ENCODE measurements around the gene MALT1. TPM values are rescaled to one million over a fixed set of nuclear protein-coding genes. Genes with fewer than 3 reads are reported as not detected.
"Not testable (repeated sequence)": the region's sequence is repeated elsewhere in the genome, so short reads cannot be mapped to it uniquely, and the experiment has no call there.

The MALT1 gene
- total RNA-seq, 1 donor from 2014 or later, result 14.5 TPM

DNA sequence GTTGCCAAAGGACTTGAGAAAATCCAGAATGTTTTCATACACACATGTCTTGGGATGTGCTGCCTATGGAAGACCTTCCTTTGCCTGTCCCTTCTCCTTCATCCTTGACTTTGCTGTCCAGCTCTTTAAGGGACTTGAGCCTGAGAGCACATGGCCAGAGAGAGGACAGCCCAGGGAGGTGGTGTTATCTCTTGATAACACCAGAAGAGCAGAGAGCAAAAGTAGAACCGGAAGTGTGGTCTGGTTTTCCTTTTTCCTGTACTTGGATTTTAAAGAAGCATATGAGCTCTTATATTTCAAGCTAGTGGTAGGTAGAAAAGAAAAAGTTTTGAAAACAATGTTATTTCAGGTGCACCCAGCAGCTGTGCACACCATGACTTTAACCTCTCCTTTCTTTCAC lies 99.3 kb downstream of the MALT1 start:
- peak in 1 of 2 donors; percentile 20 for DNase-seq (ENCODE audit: low read depth in 2 of 2)

DNA sequence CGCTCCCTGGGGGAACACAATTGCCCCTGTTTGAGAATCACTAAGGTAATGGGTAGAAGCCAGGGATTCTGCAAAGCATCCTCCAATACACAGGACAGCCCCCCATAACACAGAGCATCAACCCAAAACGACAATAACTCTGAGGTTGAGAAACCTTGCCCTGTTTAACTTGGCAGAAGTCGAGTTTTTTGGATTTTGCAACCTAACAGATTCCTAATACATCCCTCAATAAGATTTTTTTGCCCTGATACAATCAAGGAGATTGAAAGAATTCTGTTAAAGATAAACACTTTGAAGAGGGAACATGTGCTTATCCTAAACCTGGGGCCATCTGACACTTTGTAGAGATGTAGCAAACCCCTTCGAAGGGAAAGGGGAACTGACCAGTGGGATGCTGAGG lies 100.9 kb downstream of the MALT1 start:
- DNase-seq (ENCODE audit: low read depth in 2 of 2), result no peak

DNA sequence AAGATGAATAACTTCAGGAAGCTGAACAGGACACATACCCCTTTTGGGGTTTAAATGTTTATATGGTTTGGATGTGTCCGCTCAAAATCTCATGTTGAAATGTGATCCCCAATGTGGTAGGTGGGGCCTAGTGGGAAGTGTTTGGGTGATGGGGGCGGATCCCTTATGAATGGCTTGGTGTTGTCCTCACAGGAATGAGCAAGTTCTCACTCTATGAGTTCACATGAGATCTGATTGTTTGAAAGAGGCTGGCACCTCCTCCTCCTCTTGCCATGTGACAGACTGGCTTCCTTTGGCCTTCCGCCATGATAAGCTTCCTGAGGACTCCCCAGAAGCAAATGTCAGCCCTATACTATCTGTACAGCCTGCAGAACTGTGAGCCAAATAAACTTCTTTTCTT lies 104.8 kb downstream of the MALT1 start:
- peak in 1 of 2 donors; percentile 24 for DNase-seq (ENCODE audit: low read depth in 2 of 2)

DNA sequence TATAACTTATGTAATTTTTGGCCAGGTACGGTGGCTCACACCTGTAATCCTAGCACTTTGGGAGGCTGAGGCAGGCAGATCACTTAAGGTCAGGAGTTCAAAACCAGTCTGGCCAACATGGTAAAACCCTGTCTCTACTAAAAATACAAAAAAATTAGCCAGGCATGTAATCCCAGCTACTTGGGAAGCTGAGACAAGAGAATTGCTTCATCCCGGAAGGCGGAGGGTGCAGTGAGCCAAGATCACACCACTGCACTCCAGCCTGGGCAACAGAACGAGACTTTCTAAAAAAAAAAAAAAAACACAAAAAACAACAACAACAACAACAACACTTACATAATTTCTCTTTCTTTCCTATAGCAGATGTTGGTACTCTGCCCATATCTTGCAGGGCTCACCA lies 105.3 kb downstream of the MALT1 start:
- not testable (repeated sequence) for DNase-seq (ENCODE audit: low read depth in 2 of 2)

DNA sequence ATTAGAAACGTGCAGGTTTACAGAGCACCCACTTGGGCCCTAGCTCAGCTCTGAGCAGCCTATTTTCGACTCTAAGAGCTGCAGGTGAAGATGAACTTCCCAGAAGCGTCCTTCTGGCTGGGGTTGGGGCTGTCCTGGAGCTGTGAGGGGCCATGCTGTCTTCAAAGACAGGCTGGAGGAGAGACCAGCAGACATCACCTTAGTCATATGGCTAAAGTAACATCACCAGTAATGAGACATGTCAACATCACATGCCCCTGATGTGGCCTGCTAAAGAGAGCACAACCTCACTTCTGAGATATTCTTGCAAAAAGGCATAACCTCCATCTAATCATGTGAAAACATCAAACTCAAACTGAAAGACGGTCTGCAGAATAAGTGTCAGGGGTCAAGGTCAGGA lies 106.2 kb downstream of the MALT1 start:
- DNase-seq (ENCODE audit: low read depth in 2 of 2), result no peak

DNA sequence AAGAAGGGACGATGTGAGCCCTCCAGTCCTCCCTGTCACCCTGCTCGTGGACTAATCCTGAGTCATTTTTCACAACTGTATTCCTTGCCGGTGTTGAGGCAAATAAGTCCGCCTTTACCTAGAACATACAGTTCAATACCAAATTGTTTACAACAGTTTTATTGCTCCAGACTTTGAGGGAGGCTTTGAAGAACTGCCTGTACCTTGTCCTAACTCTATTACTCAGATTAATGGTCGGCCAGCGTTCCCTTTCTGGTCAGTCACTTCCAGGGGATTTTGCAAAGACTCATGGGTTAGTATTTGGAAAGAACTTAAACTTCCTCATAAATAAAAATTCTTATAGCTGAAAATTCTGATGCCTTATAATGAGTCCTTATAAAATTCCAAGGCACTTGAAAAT lies 108.3 kb downstream of the MALT1 start:
- DNase-seq (ENCODE audit: low read depth in 2 of 2), result no peak

DNA sequence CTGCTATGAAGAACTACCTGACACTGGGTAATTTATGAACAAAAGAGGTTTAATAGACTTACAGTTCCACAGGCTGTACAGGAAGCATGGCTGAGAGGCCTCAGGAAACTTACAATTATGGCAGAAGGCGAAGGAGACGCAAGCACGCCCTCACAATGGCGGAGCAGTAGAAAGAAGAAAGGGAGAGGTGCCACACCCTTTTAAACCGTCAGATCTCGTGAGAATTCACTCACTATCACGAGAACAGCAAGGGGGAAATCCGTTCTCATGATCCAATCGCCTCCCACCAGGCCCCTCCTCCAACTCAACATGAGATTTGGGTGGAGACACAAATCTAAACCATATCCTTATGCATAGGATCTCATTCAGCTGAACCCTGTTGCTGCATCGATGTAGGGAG lies 108.8 kb downstream of the MALT1 start:
- DNase-seq (ENCODE audit: low read depth in 2 of 2), result no peak

DNA sequence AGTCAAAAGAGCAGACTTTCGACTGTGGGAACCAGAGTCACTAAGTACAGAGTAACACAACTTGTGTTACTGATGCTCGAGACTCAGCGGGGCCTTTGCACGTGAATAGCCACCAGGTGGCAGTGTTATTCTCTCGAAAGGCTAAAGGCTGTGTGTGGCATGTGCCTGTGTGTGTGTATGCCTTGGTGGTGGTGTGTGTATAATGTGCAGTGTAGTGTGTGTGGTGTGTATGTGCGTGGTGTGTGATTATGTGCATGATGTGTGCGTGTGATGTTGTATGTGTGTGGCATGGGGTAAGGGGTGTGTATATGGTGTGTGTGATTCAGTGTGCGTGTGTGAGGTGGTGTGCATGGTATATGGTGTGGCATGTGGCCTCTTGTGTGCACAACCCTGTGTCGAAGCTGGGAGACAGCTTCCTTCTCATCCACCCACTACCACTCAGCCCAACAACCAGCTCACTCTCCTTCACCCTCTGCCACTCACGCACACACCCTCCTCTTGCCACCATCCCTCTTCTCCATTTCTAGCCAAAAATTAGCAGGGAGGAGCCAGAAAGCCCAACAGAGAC lies 110.4 kb downstream of the MALT1 start:
- peak; percentile 77 to 89 for DNase-seq (ENCODE audit: low read depth in 2 of 2)

DNA sequence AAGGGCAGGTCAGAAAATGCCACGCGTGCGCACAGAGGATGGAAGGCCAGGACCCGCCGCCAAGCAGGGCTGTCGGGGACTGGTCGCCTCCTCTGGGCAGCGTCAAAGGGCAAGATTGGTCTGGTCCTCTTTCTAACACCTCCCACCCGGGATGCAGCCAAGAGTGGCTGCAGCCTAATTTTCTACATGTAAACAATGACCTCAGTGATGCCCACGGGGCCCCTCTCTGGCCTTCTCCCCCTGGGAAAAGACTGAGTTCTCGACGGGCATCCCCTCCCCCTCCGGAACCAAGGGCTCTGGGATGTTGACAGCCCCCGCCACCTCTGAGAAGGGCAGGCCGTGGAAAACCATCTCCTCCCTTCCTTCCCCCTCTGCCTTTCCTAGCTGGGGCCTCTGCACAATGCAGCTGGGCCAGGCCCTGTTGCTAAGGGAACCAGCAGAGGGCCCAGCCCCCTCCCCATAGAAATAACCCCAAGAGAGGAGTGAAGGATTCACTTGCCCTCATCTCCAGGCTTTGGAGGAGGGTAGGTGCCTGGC lies 113.4 kb downstream of the MALT1 start:
- DNase-seq (ENCODE audit: low read depth in 2 of 2), result peak in 1 of 2 donors; percentile 57

DNA sequence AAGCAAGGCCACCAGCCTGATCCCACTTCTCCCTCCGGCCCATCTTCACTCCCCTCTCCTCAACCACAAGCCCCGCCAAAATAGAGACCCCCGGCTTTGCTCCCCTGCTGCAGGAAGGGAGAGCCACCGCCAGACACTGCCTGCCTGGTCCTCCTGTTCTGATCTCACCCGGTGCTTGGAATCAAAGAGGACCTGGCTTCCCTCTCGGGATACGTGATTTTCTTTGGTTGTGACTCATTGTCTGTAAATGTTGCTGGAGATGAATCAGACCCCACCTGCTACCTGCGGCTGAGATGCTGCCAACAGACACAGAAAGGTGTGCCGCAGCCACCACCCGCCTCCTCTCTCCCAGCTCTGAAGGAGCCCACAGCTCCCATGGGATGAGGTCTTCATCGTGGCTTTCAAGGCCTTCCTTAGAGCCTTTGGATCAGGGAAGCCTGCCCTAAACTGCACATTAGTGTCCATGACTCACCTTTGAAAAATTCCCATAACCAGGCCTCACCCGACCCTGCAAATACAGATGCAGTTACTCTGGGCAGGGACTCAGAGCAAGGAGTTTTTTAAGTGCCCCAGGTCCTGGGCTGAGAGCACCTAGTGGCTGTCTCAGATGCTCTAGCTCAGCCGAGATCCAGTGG lies 114.0 kb downstream of the MALT1 start:
- DNase-seq (ENCODE audit: low read depth in 2 of 2), result peak in 1 of 2 donors; percentile 74

DNA sequence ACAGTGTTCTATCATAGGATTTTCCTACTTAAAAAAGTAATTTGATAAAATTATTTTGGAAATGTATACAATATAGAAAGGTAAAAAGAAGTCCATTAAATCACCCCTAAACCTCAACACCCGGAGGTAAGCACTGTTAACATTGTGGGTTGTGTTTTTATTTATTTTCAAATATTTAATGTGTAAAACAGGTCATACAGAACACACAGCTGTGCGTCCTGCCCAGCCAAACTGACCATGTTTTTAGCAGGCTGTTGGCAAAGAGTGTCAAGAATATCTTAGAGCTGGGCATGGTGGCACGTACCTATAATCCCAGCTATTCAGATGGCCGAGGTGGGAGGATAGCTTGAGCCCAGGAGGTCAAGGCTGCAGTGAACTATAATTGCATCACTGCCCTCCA lies 114.6 kb downstream of the MALT1 start:
- no peak for DNase-seq (ENCODE audit: low read depth in 2 of 2)

DNA sequence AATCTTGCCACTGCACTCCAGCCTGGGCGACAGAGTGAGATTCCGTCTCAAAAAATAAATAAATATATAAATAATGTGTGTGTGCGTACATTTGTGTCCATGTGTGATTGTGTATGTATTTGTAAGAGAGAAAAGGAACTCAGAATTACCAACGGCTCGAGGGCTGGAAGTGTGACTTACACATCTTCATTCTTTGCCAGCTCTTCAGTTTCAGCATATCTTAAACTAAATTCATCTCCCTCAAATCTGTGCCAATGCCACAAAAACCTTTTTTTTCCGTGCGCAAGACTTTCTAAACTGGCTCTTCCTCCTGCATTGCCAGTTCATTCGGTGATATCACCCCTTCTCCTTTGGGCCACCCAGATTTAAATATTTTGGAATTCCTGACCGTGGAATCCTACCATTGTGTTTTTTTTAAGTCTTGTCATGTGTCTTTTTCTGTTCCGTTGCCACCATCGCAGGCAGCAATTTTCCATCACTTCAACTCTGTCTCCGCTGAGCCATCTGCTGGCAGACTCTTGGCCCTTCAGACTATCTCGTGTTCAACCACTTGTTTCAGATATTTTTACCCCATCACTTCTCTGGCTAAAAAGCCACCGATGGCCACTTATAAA lies 116.4 kb downstream of the MALT1 start:
- no peak for DNase-seq (ENCODE audit: low read depth in 2 of 2)

DNA sequence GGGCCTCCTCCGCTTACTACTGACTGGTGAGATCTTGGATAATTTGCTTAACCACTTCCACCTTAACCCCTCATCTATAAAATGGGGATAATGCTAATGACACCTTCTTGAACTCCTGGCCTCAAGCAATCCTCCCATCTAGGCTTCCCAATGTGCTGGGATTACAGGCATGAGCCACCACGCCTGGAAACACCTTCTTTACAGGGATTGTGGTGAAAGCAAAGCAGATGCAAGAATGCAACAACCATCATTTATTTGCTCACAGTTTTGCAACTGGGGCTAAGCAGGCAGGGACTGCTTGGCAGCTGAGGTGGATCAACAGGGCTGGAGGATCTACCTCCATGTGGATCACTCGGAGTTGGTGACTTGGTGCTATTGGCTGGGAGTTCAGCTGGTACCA lies 117.2 kb downstream of the MALT1 start:
- no peak for DNase-seq (ENCODE audit: low read depth in 2 of 2)

DNA sequence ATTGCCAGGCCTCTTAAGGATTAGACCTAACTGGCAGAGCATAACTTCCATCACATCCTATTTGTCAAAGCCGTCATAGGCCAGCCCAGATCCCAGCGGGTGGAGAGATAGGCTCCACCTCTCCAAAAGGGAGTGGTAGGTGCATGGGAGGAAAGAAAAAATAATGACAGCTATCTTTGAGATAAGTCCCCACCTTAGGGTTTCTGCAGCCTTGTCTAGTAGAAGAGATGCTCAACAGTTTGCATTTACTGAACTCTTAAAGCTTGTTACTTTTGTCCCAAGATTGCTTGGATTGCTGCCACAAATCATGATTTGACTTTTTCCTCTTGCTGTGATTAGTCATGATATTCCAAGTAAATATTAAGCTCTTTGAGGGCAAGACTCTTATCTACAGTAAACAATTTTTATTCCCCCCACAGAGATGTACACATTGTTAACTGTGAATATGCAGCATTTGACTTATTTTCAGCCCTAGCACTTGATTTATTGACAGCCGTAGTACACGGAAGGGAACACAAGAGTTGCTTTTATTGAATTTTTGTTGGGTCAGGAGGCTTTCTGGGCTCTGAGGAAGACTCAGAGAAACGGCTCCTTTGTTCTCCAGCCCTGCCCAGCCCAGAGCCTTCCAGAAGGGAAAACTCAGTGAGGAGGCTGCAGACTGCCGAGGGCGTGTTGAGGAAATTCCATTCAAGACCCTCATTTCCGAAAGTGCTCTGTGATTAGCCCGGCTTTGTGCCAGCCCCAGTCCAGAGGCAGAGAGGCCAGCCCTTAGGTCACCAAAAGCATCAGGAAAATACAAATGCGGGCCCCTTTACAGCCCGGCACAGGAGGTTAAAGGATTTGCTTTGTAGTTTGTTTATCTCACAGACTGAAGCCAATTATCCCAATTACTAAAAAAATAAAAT lies 118.0 kb downstream of the MALT1 start:
- DNase-seq (ENCODE audit: low read depth in 2 of 2), result peak in 1 of 2 donors; percentile 94

DNA sequence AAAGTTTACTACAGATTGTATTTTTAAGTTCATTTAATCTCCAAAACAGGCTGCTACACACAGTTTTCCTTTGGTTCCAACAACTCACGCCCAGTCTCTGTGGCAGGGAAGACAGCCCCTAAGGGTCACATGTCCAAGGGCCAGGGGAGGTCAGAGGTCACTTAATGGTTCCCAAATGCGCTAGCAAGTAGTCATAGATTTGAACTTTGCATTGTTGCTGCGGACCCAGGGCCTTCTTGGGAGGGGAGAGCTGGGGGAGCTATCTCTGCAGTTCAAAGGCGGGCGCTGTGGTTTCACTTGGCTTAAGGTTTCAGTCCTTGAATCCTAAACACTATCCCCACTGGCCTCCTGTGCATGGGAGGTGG lies 118.6 kb downstream of the MALT1 start:
- DNase-seq (ENCODE audit: low read depth in 2 of 2), result no peak

DNA sequence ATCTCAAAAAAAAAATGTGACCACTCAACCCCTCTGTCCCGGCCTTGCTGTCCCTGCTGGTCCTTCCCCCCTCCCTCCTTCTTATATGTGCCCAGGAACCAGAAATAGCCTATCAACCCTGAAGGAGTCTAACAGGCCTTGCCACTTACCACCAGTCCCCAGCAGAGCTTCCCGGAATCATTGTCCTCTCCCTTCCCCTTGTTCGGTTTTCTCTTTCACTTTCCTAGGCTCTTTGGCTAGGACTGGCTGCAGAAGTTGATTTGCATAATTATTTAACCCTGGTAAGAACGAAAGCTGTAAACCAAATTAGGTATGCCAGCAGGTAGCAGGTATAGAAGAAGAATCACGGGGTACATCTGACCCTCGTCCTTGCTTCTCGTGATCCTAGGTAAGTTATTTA lies 120.8 kb downstream of the MALT1 start:
- DNase-seq (ENCODE audit: low read depth in 2 of 2), result no peak

DNA sequence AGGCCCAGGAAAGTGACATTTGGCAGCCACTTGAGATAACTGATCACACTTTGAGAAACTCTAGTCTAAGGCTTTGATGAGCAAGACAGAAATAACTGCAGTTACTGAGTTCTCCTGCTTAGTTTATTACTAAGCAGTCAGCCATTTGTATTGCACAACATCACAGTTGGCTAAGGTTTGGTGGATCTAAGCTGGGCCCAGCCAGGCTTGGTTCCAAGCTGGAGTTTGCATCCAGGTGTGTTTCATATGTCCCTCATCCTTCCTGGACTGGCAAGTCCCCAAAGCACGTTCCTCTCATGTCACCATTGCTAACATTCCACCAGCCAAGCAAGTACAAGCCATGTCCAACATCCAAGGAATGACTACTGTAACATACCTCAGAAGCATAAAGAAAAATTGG lies 122.1 kb downstream of the MALT1 start:
- no peak for DNase-seq (ENCODE audit: low read depth in 2 of 2)

DNA sequence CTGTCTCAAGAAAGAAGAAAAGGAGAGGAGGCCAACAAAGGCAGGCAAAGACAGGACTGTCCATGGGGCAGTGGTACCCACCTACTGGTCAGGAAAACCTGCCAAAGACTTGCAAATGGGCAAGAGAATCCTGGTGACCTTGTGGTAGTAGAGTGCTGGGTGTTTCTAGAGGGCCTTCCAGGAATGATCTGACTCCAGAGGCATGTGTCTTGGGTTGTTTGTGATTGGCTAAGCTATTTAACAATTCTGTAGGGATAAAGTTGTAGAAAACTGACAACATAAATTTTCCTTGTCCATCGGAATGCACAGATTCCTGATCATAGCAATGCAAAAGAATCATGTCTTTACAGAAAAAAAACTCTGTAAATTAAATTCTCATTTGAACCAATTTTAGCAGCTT lies 125.0 kb downstream of the MALT1 start:
- DNase-seq (ENCODE audit: low read depth in 2 of 2), result no peak

DNA sequence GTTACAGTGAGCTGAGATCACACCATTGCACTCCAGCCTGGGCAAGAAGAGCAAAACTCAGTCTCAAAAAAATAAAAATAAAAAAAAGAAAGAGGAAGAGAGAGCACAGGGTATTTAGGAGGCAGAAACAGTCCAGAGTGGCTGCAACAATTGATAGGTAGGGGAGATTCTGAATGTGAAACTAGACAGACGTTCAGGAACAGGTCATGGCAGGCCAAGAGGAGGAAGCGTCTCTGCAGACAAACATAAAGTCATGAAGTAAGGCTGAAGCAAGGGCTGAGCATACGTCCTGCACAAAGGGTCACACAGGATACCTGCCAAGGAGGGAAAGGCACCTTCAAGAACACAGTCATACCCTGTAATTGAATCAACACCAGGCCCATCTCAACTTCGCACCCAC lies 129.3 kb downstream of the MALT1 start:
- DNase-seq (ENCODE audit: low read depth in 2 of 2), result no peak

DNA sequence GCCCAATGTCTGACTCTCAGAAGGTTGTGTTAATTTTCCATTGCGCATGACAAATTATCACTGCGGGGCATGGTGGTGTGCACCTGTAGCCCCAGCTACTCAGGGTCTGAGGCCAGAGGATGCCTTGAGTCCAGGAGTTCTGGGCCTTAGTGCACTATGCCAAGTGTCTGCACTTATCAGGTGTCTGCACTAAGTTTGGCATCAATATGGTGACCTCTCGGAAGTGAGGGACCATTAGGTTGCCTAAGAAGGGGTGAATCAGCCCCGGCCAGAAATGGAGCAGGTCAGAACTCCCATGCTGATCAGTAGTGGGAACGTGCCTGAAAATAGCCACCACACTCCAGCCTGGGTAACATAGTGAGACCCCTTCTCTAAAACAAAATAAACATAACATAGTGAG lies 131.7 kb downstream of the MALT1 start:
- no peak for DNase-seq (ENCODE audit: low read depth in 2 of 2)

DNA sequence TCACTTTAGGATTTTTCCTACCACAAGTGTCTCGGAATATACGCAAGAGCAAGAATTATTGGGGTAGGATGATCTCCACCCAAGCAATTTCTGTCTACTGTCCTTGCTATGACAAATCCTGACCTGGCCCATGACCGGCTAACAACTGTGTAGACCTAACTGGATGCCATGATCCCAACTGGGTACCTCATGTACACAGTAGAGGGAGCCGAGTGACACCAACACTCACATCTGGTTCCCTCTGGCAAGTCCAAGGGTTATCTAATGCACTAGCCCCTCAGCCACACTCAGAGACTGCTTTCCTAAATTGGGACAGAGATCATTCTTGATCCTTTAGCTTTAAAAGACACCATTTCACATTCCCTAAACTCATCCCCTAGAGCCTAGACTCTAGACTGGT lies 132.7 kb downstream of the MALT1 start:
- DNase-seq (ENCODE audit: low read depth in 2 of 2), result no peak
